GM19240 (cell line): ENCODE measurements around the gene DEGS2.
A peak's percentile ranks its signal among the peaks of the same experiment; 100 is the strongest.
"Not testable (repeated sequence)": the region's sequence is repeated elsewhere in the genome, so short reads cannot be mapped to it uniquely, and the experiment has no call there.

Source experiments
- DNase-seq: peaks from one replicate; pipeline ENCODE4 v3.0.0; 2011; ENCODE audit warnings: low spot score; ENCODE audit not compliant: insufficient read length

The DEGS2 gene

DNA sequence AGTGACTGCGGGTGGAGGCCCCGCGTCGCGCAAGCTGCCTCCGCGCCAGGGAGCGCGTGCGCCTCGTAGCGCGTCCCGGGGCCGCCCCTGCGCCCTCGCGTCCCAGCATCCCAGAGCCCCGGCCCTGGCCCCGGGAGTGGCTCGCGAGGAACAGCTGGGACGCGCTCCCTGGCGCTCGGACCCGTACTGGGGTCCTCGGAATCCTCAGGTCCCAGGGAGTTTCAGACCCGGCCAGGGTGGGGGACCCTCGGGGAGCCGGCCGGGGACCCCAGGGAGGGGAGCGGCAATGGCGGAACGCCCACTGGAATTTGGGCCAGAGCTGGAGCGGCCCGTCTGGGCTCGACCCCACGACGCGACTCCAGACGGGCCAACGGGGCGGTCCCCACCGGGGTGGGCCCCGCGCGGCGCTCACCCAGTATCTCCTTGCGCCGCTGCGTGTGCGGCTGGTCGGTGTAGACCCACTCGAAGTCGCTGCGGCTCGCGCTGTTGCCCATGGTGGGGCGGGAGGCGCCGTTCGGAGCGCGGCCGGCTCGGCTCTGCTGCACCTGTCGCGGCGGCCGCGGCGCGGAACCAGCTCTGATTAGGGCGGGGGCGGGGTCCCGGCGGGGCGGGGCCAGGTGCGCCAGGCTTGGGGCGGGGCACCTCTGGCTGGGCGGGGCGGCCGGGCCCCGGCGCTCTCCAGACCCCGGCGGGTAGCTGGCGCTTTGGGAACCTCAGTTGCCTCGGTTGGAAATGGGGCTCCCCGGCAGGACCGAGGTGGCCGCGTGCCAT, at the start of gene DEGS2:
TSS of gene DEGS2 (minus strand) at position 552 of the 771 bp plus-strand sequence. CDS start at position 494, 58 bp downstream.
- DNase-seq, result peak; percentile 36

DNA sequence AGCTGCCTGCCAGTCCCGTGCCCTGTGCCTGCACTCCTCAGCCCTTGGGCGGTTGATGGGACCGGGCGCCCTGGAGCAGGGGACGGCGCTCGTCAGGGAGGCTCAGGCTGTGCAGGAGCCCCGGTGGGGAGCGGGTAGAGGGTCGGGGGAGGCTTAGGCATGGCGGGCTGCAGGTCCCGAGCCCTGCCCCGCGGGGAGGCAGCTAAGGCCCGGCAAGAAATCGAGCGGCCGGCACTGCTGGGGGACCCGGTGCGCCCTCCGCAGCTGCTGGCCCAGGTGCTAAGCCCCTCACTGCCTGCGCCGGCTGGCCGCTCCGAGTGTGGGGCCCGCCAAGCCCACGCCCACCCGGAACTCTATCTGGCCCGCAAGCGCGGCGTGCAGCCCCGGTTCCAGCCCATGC, 48.7 kb upstream of the DEGS2 start:
- not testable (repeated sequence) for DNase-seq

DNA sequence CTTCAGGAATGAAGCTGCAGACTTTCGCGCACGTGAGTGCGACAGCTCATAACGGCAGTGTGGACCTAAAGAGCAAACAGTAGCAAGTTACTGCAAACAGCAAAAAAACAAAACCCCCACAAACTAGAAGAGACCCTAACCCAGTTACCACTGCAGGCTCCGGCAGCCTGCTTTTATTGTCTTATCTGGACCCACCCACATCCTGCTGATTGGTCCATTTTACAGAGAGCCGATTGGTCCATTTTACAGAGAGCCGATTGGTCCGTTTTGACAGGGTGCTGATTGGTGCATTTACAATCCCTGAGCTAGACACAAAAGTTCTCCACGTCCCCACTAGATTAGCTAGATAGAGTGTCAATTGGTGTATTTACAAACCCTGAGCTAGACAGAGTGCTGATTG, 48.1 kb upstream of the DEGS2 start:
- DNase-seq, result not testable (repeated sequence)

DNA sequence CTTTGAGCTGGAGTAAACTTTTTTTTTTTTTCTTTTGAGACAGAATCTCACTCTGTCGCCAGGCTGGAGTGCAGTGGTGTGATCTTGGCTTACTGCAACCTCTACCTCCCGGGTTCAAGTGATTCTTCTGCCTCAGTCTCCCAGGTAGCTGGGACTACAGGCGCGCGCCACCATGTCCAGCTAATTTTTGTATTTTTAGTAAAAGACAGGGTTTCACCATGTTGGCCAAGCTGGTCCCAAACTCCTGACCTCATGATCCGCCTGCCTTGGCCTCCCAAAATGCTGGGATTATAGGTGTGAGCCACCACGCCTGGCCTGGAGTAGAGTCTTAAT, 45.4 kb upstream of the DEGS2 start:
- DNase-seq, result not testable (repeated sequence)

DNA sequence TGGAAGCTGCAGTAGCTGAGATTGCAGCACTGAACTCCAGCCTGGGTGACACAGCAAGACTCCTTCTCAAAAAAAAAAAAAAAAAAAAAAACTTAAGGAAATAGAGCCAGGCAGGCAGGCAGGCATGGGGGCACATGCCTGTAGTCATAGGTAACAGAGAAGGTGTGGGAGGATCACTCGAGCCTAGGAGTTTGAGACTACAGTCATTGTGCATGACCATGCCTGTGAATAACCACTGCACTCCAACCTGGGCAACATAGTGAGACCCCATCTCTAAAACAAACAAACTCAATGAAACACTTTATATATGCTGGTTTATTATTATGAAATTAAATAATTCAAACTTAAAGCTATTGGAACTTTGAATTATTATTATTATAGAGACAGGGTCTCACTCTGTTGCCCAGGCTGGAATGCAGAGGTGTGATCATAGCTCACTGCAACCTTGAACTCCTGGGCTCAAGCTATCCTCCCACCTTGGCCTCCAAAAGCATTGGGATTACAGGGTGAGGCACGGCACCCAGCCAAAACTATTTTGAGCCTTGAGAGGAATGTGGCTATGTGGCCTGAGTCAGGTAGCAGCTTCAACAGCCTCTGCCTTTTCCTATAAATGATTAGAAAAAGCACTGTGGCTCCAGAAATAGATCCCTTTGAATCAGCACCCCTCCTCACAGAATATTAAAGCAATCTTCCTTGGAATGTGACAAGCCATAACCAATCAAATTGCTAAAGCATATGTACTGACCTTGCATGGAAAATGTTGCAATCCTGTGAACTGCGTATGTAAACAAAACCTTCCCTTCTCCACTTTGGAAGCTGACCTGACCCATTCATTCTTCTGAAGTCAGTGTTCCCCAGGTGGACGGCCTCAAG, 44.8 kb upstream of the DEGS2 start:
- DNase-seq, result no peak

DNA sequence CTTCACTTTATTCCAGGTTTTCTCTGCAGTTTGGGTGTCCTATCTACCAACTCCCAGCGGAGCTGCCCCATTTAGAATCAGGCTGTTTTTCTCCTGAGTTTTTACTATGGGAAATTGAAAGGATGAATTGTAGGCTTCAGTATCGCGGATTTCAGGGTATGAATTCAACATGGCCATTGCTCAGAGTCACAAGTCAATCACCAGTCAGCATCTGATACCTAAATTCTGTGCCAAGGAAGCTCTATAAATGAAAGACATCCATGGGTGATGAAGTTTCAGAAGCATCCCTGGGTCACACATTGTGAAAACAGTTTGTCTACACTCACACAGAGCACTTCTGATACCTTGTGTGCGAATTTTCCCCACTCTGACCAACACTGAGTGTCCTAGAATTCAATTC, 43.7 kb upstream of the DEGS2 start:
- no peak for DNase-seq

DNA sequence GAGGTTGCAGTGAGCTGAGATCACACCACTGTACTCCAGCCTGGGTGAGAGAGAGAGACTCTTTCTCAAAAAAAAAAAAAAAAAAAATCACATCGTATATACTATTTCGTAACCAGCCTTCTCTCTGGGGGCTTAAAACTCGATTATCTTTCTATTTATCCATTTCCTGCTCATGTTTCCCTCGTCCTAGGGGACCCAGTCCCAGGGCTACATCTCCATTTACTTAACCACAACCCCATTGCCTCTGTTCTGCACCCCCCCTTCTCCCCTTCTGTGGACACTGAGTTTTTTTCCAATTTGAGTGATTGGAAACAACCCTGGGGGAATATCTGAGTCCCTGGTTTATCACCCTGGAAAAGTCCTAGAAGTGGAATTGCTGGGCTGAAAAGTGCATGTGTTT, 43.3 kb upstream of the DEGS2 start:
- DNase-seq, result no peak

DNA sequence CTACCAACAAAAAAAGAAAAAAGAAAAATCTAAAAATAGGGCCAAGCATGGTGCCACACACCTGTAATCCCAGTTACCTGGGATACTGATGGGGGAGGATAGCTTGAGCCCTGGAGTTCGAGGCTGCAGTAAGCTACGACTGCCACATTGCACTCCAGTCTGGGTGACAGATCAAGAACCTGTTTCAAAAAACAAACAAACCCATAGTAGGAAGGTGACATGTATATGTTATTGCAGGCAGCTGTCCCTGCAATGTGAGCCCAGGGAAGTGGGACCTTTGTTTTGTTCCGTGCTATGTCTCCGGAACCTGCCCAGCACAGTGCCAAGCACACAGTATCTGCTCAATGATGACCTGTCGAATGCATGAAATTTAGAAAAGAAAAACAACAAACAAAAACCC, 42.3 kb upstream of the DEGS2 start:
- DNase-seq, result no peak

DNA sequence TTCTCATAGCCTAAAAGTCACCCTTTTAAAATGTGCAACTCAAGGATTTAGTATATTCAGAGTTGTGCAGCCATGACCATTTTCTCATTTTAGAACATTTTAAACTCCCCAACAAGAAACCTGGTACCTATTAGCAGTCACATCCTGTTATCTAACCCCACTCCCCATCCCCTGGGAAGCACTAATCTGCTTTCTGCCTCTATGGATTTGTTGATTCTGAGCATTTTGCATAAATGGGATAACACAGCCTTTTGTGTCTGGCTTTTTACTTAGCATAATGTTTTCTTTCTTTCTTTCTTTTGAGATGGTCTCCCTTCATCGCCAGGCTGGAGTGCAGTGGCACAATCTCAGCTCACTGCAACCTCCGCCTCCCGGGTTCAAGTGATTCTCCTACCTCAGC, 40.9 kb upstream of the DEGS2 start:
- DNase-seq, result no peak

DNA sequence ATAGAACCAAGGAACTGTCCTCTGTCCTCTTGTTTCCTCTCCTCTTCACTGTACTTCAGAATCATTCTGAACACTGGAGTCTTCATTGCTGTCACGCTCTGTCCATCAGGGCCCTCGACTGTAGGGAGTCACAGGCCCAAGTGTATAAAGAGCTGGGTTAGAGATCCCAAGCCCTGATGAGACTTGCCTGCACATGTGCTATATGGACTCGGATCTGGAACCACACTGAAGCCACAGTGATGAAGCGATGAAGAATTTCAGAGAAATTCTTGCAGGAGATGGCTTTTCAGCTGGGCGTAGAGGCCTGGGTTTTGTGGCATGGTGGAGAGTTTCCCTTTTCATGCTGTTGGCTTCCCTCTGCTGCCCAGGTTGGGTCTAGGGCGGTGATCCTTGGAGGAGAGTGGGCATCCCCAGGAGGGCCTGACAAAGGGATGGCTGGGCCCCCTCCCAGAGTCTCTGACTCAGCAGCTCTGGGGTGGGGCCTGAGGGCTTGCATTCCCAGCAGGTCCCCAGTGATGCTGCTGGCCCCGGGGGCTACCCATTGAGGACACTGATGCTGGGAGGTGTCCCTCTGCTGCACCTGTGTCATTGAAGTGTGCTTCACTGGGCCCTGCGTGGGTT, 39.9 kb upstream of the DEGS2 start:
- DNase-seq, result no peak

DNA sequence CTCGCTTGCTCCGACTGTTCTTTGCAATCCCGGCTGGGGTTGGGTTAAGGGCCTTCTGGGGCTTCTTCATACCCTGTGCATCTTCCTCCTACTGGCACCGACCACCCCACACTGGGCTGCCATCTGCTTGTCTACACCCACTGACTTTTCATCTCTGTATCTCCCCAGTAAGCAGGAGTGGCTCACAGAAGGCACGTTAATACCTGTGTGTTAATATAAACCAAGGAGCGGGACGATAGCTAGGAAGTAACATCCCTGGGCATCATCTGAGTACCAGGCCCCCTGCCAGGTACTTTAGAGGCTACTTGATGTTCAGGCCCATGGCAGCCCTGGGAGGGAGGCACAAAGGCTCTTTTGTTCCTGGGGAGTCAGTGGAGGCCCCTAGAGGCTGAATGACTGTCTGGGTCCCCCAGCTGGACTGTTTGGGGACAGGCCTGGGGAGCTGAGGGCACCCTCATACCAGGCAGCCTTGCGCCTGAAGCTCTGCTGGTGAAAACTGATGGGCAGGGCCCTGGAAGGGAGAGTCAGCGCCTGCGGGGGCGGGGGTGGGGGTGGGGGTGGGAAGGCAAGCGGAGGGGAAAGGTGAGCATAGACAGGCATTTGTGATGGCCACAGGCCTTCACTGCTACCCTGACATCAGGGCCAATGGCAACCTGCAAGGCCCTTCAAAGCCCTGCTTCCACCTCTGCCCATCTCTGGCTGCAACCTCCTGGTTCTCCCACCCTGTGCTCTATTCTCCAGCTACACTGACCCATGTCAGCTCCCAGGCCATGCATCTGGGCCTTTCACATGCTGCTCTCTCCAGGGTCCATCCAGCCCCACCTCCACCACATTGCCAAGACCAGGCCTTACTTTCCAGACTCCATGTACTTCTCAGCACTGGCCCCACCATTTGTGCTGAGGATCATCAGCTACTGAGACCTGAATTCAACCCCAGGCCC, 34.2 kb upstream of the DEGS2 start:
- no peak for DNase-seq

DNA sequence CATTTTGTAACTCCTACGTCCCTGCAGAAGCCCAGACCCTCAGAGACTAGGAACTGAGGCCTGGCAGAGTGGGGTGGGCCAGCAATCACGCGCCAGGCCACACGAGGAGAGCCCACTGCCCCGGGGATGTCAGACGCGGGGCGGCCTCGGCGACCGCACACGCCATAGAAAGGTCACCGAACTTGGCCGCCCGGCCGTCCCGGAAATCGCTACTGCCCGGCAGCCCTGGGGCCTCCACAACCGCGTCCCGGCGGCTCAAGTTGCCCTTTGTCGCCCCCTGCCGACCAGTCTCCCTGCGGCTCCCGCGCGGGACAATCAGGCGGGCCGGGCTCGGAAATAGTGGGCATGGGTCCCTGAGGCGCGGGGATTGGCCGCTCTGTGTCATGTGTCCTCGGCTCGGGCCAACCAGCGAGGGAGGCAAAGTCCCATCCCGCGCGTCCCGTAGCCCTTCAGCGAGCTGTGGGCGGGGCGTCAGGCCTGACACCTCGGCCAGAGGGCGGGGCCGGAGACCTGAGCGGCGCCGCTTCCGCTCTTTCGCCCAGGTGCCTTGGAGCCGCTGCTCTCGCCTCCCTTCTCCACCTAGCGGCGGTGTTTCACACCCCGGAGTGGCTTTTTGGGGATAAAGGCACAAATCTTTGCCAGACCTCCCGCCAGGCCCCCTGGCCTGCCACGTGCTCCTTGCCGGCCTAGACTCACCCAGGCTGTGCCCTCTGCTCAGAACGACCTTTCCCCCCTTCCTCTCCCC, 33.4 kb upstream of the DEGS2 start:
- peak; percentile 99 for DNase-seq

DNA sequence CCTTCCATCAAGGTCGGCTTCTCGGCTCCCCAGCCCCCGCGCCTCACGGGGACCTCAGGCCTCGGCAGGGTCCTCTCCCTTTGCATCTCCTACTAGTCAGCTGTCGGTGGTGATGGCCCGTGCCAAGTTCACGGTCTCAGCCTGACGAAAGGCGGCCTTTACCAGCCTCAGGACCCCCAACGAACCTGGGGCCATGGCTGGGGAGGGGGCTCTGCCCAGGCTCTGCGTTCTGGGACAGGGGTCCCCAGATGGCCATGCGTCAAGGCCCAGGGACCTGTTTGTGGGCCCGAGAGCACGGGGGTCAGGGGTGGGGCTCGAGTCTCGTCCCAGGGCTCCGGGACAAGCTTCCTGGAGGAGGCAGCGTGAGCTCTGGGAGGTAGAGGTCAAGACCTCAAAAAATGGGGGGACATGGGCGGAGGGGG, 32.8 kb upstream of the DEGS2 start:
- no peak for DNase-seq

DNA sequence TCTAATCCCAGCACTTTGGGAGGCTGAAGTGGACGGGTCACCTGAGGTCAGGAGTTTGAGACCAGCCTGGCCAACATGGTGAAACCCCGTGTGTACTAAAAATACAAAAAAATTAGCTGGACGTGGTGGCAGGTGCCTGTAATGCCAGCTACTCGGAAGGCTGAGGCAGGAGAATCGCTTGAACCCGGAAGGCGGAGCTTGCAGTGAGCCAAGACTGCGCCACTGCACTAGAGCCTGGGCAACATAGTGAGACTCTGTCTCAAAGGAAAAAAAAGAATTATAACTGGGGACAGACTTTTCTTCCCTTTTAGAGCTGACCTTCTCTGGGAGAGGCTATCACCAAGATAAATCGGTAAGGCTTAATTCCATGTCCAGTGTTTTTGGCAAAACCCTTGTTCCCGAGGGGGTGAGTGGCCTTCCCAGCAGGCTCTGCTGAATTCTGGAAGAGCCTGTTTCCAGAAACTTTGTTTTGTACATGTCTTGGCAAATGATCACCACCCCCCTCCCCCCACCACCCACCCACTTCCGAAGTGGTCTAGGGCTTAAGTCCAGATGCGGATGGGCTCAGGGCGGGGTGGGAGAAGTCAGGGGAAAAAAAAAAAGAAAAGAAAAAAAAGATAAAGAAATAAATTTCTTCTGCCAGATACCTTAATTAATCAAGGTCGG, 32.3 kb upstream of the DEGS2 start:
- DNase-seq, result no peak

DNA sequence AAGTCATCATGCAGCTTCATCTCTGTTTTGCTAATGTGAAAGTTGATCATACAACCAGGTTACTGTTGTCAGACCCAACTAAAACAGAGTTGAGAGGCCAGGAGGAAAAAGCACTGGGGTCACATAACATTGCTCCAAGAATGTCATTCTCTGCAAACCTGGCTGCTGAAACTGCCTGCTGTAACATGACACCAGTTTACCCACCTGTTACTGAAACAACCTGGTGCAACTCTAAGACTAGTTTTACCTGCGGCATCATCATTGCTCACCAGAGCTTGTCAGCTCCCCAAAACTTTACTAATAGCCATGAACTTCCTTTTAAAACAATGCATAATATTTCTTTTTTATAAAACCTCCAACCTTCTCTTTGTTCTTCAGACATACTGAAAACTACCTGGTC, 30.7 kb upstream of the DEGS2 start:
- DNase-seq, result no peak

DNA sequence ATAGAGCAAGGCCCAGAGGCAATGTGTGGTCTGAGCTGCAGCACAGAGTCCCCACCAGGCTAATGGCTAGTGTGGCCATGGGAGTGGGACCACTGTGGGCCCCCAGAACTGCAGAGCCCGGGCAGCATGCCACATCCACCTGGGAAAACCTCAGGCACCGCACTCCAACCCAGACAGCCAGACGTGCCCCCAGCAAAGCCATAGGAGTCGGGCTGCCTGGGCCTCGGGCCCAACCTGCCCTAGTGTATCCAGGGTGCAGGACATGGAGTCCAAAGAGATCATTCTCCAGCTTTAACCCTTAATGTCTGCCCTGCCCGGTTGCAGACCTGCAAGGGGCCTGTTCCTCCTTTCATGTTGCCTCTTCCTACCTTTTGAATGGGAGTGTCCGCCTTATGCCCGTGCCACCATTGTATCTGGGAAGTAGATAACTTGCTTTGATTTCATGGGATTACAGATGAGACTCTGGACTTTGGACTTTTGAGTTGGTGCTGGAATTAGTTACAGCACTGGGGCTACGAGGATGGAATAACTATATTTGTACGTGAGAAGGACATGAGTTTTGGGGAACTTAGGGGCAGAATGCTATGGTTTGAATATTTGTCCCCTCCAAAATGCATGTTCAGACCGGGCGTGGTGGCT, 29.1 kb upstream of the DEGS2 start:
- no peak for DNase-seq

DNA sequence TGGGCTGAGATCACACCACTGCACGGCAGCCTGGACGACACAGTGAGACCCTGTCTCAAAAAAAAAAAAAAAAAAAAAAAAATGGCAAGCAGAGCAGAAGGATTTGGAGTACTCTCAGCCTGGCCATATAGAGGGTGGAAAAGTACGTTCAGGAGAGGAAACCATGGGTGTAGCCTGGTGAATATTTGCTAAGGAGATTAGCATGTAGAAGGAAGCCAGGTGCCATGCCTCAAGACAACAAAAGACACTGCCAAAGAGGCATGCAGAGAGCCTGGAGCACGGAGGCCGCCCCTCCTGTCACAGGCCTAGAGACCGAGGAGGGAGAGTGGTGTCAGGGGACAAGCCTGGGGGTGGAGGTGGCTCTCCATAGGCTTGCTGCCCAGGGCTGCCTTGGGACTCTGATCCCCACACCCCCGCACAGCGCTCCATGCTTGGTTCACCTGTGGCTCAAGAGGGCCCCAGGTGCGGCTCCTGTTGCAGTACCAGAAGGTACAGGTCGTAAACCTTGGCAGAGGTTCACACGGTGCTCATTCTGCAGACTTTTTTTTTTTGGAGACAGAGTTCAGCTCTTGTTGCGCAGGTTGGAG, 27.9 kb upstream of the DEGS2 start:
- no peak for DNase-seq

DNA sequence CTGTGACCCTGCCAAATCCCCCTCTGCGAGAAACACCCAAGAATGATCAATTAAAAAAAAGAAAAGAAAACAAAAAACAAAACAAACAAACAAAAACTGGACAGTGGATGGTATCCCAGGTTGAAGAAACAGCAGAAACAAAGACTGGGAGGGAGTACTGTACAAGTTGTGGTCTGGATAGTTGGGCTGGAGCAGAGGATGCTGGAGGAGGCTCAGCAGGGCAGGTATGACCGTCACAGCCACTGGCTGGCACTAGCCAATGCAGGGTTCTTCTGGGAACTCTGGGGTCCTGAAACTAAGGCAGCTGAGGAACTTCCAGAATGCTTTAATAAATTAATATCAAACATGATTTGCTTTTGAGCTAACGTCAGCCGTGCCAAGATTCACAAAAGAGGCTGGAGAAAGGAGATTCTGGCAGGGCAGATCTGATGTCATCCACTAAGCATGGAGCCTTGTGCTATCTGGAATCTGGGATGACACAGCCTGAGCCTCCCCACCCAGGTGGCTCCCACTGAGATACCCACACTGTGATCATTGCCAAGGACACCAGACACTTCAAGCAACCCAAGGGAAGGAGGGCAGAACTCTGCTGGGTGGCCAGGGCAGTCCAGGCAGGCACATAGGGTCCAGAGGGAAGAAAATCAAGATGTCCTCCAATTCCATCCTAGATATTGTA, 22.6 kb upstream of the DEGS2 start:
- not testable (repeated sequence) for DNase-seq
